ENCODE measurements around the gene NT5M. TPM values are rescaled to one million over a fixed set of nuclear protein-coding genes. Genes with fewer than 3 reads are reported as not detected.

NT5M gene
- total RNA-seq, 1 experiment from 2014 or later, result 10.2 TPM

GRCh38 chr17:17364338-17364667 lies 61.1 kb downstream of the NT5M start:
- no peak overlapping the region for H3K4me3 ChIP-seq (replicated peaks in 1 of 2; ENCODE audit: low read depth in 1 of 2, low read length in 2 of 2)
- TF ChIP-seq RAD21 (IDR thresholded peaks at IDR 0.05; ENCODE audit: low read depth), result no peak
- no peak for TF ChIP-seq YY1 (IDR thresholded peaks at IDR 0.05; ENCODE audit: extremely low read depth, insufficient replicate concordance, low read depth, low read length)
- TF ChIP-seq CTCF (IDR thresholded peaks at IDR 0.05 in 2 of 3, conservative IDR thresholded peaks at IDR 0.05 in 1 of 3; ENCODE audit: borderline replicate concordance in 1 of 3, insufficient read depth in 1 of 3, low read depth in 2 of 3, low read length in 2 of 3), result no peak
- TF ChIP-seq ZBTB33 (IDR thresholded peaks at IDR 0.05; ENCODE audit: extremely low read depth, insufficient replicate concordance, low read length), result no peak
- no peak for TF ChIP-seq CBX3 (IDR thresholded peaks at IDR 0.05; ENCODE audit: low read depth)
- TF ChIP-seq FOSL1 (IDR thresholded peaks at IDR 0.05; ENCODE audit: low read depth), result no peak
- TF ChIP-seq SP1 (IDR thresholded peaks at IDR 0.05; ENCODE audit: low read depth), result no peak
- TF ChIP-seq SIN3A (IDR thresholded peaks at IDR 0.05; ENCODE audit: low read depth), result no peak
- no peak for TF ChIP-seq SRF (IDR thresholded peaks at IDR 0.05; ENCODE audit: low read depth)
- TF ChIP-seq EGR1 (IDR thresholded peaks at IDR 0.05; ENCODE audit: low read depth), result no peak
- no peak for TF ChIP-seq CEBPB (IDR thresholded peaks at IDR 0.05; ENCODE audit: low read depth)
- no peak for TF ChIP-seq ATF3 (IDR thresholded peaks at IDR 0.05)
- TF ChIP-seq ZFX (IDR thresholded peaks at IDR 0.05), result no peak
- TF ChIP-seq JUND (IDR thresholded peaks at IDR 0.05), result no peak
- TF ChIP-seq ZNF274 (IDR thresholded peaks at IDR 0.05; ENCODE audit: low read depth, low read length), result no peak
- TF ChIP-seq EZH2phosphoT487 (IDR thresholded peaks at IDR 0.05; ENCODE audit: borderline replicate concordance), result no peak
- TF ChIP-seq MAX (IDR thresholded peaks at IDR 0.05), result no peak
- H2AFZ ChIP-seq (ENCODE audit: low read depth, low read length, poor library complexity, severe bottlenecking), result no peak overlapping the region
- DNase-seq (ENCODE audit: low read depth, low spot score) (no peak), ATAC-seq (no peak)
- H3K36me3 ChIP-seq (ENCODE audit: control insufficient read depth in 1 of 2, insufficient read depth in 2 of 2, low read length in 2 of 2), result no peaks in the 10 kb centered on the region
- H3K9me2 ChIP-seq (ENCODE audit: insufficient read depth), result no peaks in the 10 kb centered on the region
- no peak overlapping the region for H3K9ac ChIP-seq (ENCODE audit: low read length)
- no peaks in the 10 kb centered on the region for H3K27me3 ChIP-seq (ENCODE audit: insufficient read depth, low read length)
- H4K20me1 ChIP-seq (ENCODE audit: insufficient read depth), result no peaks in the 10 kb centered on the region
- CTCF ChIA-PET, result interaction anchor here (1.4 kb wide), 1 partner anchor 23 kb away, joined by 3 read pairs; no protein-coding TSS in a partner anchor
- BruUV-seq (replicated peaks), result no TSS peak
- no peak overlapping the region for H3K4me2 ChIP-seq (ENCODE audit: low read length)
- no peak overlapping the region for H3K27ac ChIP-seq (ENCODE audit: low read depth, low read length)
- RAD21 ChIA-PET (ENCODE audit: low non-redundant PET in 1 of 2, low total read pairs in 2 of 2, uncharacterized antibody in 2 of 2, unreplicated experiment in 2 of 2), result no interaction called here
- peaks cover 0 to 8% of the 10 kb centered on the region in 2 experiments; a peak in 2 of 4 replicates for H3K9me3 ChIP-seq (ENCODE audit: control insufficient read depth in 1 of 2, insufficient read depth in 1 of 2, low read depth in 1 of 2, low read length in 2 of 2)
- POLR2A ChIA-PET, result no interaction called here
- H3K79me2 ChIP-seq (ENCODE audit: insufficient read depth, low read length), result no peaks in the 10 kb centered on the region
- no peaks in the 10 kb centered on the region for H3K4me1 ChIP-seq (ENCODE audit: control insufficient read depth in 1 of 2, insufficient read depth in 2 of 2, low read length in 2 of 2)
- intact Hi-C loops (cut with micrococcal nuclease), result no loop called here
